Caco-2 (cell line): Measurements from ENCODE around the gene ITGA5. TPM values are rescaled to one million over a fixed set of nuclear protein-coding genes. Genes with fewer than 3 reads are reported as not detected.

Experiments used
- BruUV-seq: library from RNA; stranded (reverse); fragments of 400-500 nt; replicated peaks from 2 replicates; lab custom pipeline; 2021; lab: Mats Ljungman, UMichigan
- CTCF ChIA-PET: fragments of 300-600 bp; sonication (Branson Sonifier 250); formaldehyde crosslinking; loops from one replicate; lab custom pipeline; 2022; ENCODE audit warnings: antibody characterized with exemption; lab: Charles Lee
- POLR2A ChIA-PET: fragments of 300-600 bp; sonication (Branson Sonifier 250); formaldehyde crosslinking; loops from one replicate; lab custom pipeline; 2022; ENCODE audit warnings: antibody characterized with exemption; lab: Charles Lee
- DNase-seq, 2 experiments: peaks; one replicate each; pipeline versions ENCODE4 v3.0.0 to v3.0.0-alpha.2; 2020 to 2022
- H3K27me3 ChIP-seq: replicated peaks from 2 replicates; pipeline ENCODE4 v1.6.0; 2011; ENCODE audit warnings: low read length; ENCODE audit not compliant: control insufficient read depth, insufficient read depth
- H3K36me3 ChIP-seq: 2 replicates; pipeline ENCODE4 v1.5.1; 2011; ENCODE audit warnings: low read length; ENCODE audit not compliant: control insufficient read depth, insufficient read depth
- H3K4me1 ChIP-seq: fragments of 250-450 bp; sonication (Bioruptor Pico); 2 replicates; pipeline ENCODE4 v1.5.1; 2020; ENCODE audit warnings: mild to moderate bottlenecking
- H3K4me3 ChIP-seq: 2 replicates; pipeline ENCODE4 v1.5.1; 2011; ENCODE audit warnings: low read depth, mild to moderate bottlenecking, control low read depth, low read length
- H3K9me3 ChIP-seq: fragments of 250-450 bp; sonication (Bioruptor Pico); 2 replicates; pipeline ENCODE4 v1.5.1; 2020; ENCODE audit warnings: mild to moderate bottlenecking, moderate library complexity
- H3K27ac Mint-ChIP-seq: one replicate; pipeline ENCODE4 v1.8.0; 2022; ENCODE audit warnings: mixed read lengths; ENCODE audit not compliant: unreplicated experiment
- H3K27me3 Mint-ChIP-seq: one replicate; pipeline ENCODE4 v1.8.0; 2022; ENCODE audit warnings: mixed read lengths; ENCODE audit not compliant: insufficient read depth, unreplicated experiment
- H3K36me3 Mint-ChIP-seq: one replicate; pipeline ENCODE4 v1.8.0; 2022; ENCODE audit warnings: mild to moderate bottlenecking, mixed read lengths; ENCODE audit not compliant: insufficient read depth, unreplicated experiment
- H3K4me1 Mint-ChIP-seq: one replicate; pipeline ENCODE4 v1.8.0; 2022; ENCODE audit warnings: low read depth, mixed read lengths; ENCODE audit not compliant: unreplicated experiment
- H3K4me3 Mint-ChIP-seq: one replicate; pipeline ENCODE4 v1.8.0; 2022; ENCODE audit warnings: mild to moderate bottlenecking, moderate library complexity, mixed read lengths; ENCODE audit not compliant: unreplicated experiment
- H3K9me3 Mint-ChIP-seq: one replicate; pipeline ENCODE4 v1.8.0; 2022; ENCODE audit warnings: mixed read lengths; ENCODE audit not compliant: unreplicated experiment
- CTCF ChIP-seq, 2 experiments: fragments of 200-600 bp in 1 of 2; IDR thresholded peaks; 1 replicate in 1 of 2; 2 replicates in 1 of 2; pipeline versions ENCODE4 v1.5.1 to v1.8.0; 2011 to 2022; ENCODE audit warnings: antibody characterized with exemption in 1 of 2, control low read depth in 1 of 2, inconsistent platforms in 1 of 2, low read depth in 1 of 2, low read length in 1 of 2, mild to moderate bottlenecking in 1 of 2, moderate library complexity in 1 of 2; ENCODE audit not compliant: insufficient read depth in 1 of 2, severe bottlenecking in 1 of 2, unreplicated experiment in 1 of 2
- intact Hi-C: fragments of 100-400 bp; cut with micrococcal nuclease; formaldehyde crosslinking; loops from one replicate; pipeline ENCODE4 v1.10.0; 2022; ENCODE audit not compliant: unreplicated experiment
- total RNA-seq: library from RNA; stranded (reverse); gene quantifications from 2 replicates; pipeline ENCODE4 v1.2.3, GENCODE V29; 2022

The ITGA5 gene
- total RNA-seq, 1 experiment from 2014 or later: 17.3 TPM

DNA sequence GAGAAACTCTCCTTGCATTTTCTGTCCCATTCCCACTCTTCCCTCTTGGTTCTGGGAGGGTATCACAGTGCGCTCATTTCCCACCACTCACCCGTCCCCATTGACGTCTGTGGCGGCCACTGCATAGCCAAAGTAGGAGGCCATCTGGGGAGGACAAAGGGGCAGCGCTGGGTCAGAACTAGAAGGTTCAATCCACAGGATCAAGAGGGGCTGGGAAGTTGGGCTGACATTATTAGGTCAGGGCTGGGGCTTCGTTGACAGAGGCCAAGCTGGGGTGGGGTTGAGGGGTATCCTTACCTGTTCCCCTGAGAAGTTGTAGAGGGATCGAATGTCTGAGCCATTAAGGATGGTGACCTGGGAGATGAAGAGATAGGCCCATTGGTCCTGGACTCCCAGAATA lies 13.5 kb downstream of the ITGA5 start:
- ChIA-PET CTCF (no interaction called here), POLR2A (no interaction called here)
- intact Hi-C loops: no loop called here
- Histone ChIP-seq H3K4me1 (no peaks in the 10 kb centered on the region), H3K27me3 (no peaks in the 10 kb centered on the region), H3K4me3 (no peak overlapping the region), H3K9me3 (no peaks in the 10 kb centered on the region), H3K36me3 (no peaks in the 10 kb centered on the region)
- peaks cover 32% of the 10 kb centered on the region for H3K36me3 Mint-ChIP-seq
- no peak overlapping the region for H3K27ac Mint-ChIP-seq
- TF ChIP-seq CTCF (IDR thresholded peaks at IDR 0.05; ENCODE audit: insufficient read depth in 1 of 2, low read depth in 1 of 2, low read length in 1 of 2, severe bottlenecking in 1 of 2, unreplicated experiment in 1 of 2): no peak
- DNase-seq: no peak
- no peaks in the 10 kb centered on the region for H3K4me1 Mint-ChIP-seq
- H3K4me3 Mint-ChIP-seq: no peak overlapping the region
- H3K27me3 Mint-ChIP-seq: no peaks in the 10 kb centered on the region
- no TSS peak for BruUV-seq
- no peaks in the 10 kb centered on the region for H3K9me3 Mint-ChIP-seq

DNA sequence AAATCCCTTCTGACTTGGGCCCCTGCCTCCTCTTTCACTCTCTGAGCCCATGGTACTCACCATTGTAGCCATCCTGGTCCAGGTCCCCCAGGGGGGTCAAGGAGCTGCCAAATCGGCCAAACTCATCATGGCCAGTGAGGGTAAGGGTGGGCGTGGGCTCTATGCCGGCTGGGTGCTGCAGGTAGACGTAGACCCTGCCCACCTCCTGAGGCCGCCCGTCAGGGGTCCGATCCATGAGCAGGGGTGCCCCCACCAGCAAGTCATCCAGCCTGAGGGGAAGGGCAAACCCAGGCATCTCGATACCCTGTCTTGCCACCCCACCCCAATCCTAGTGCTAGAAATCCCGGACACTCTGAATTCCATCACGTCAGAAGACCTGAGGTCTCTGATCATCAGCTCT lies 14.0 kb downstream of the ITGA5 start:
- POLR2A ChIA-PET: no interaction called here
- Histone ChIP-seq H3K27me3 (no peaks in the 10 kb centered on the region), H3K4me3 (no peak overlapping the region), H3K36me3 (no peaks in the 10 kb centered on the region), H3K4me1 (no peaks in the 10 kb centered on the region), H3K9me3 (no peaks in the 10 kb centered on the region)
- DNase-seq: no peak
- no TSS peak for BruUV-seq
- Mint-ChIP-seq H3K4me1 (no peaks in the 10 kb centered on the region), H3K4me3 (no peak overlapping the region), H3K9me3 (no peaks in the 10 kb centered on the region), H3K36me3 (peaks cover 35% of the 10 kb centered on the region), H3K27ac (no peak overlapping the region), H3K27me3 (no peaks in the 10 kb centered on the region)
- CTCF ChIA-PET: no interaction called here
- no peak for TF ChIP-seq CTCF (IDR thresholded peaks at IDR 0.05; ENCODE audit: insufficient read depth in 1 of 2, low read depth in 1 of 2, low read length in 1 of 2, severe bottlenecking in 1 of 2, unreplicated experiment in 1 of 2)
- intact Hi-C loops: no loop called here

- intact Hi-C loops: no loop called here
- Mint-ChIP-seq H3K4me1 (peaks cover 2% of the 10 kb centered on the region), H3K27me3 (no peaks in the 10 kb centered on the region), H3K9me3 (no peaks in the 10 kb centered on the region), H3K27ac (no peak overlapping the region), H3K4me3 (no peak overlapping the region), H3K36me3 (peaks cover 41% of the 10 kb centered on the region)
- Histone ChIP-seq H3K4me3 (no peak overlapping the region), H3K4me1 (no peaks in the 10 kb centered on the region), H3K9me3 (no peaks in the 10 kb centered on the region), H3K36me3 (no peaks in the 10 kb centered on the region), H3K27me3 (no peaks in the 10 kb centered on the region)
- no TSS peak for BruUV-seq
- ChIA-PET POLR2A (no interaction called here), CTCF (interaction anchor here (0.6 to 1.7 kb wide), 4 partner anchors 10 to 67 kb away, joined by 3 to 7 read pairs (median 3); no protein-coding TSS in a partner anchor)
- peak in 1 of 2 experiments; percentile 61 for DNase-seq
- TF ChIP-seq CTCF (IDR thresholded peaks at IDR 0.05; ENCODE audit: insufficient read depth in 1 of 2, low read depth in 1 of 2, low read length in 1 of 2, severe bottlenecking in 1 of 2, unreplicated experiment in 1 of 2): peak; percentile 85 to 87
Observed at GRCh38 chr12:54404061-54405004, 14.7 kb downstream of the ITGA5 start.
